HFF-Myc (cell line): Measurements from ENCODE around the gene KIAA0753.

ENCODE experiments used
- DNase-seq: peaks from one replicate; pipeline ENCODE4 v3.0.0-alpha.2; 2011; ENCODE audit warnings: low read depth; ENCODE audit errors: extremely low read depth
- H3K4me3 ChIP-seq: replicated peaks from 2 replicates; pipeline ENCODE4 v1.5.1; 2011; ENCODE audit warnings: low read depth, mild to moderate bottlenecking, control low read depth, low read length
- CTCF ChIP-seq: IDR thresholded peaks from 2 replicates; pipeline ENCODE4 v1.5.1; 2012; ENCODE audit warnings: mild to moderate bottlenecking, low read depth, low read length, control low read depth; ENCODE audit errors: missing control alignments

KIAA0753 gene

GRCh38 chr17:6528557-6528956, 112.0 kb downstream of the KIAA0753 start:
- H3K4me3 ChIP-seq: no peak overlapping the region
- no peak for DNase-seq
- no peak for TF ChIP-seq CTCF
